Measurements from ENCODE around the gene NAALADL2.
"Not testable (repeated sequence)": the region's sequence is repeated elsewhere in the genome, so short reads cannot be mapped to it uniquely, and the experiment has no call there.

Gene NAALADL2

DNA sequence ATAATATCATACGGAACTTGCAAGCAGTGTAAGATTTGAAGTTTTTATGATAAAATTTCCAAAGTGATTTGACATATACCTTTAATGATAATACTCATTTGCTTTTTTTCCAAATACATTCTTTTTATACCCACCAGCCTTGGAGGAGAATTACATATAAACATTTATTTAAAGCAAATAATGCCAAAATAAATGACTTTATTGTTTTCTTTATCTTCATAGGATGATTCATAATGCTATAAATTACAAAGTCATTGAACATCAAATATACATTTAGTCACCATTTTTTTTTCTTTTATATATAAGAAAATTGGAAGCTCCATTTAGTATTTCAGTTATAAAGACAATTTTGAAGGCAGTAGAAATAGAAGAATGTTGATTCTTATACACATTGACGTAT lies 450.9 kb downstream of the NAALADL2 start:
- no peak for DNase-seq (ENCODE audit: low read depth)

DNA sequence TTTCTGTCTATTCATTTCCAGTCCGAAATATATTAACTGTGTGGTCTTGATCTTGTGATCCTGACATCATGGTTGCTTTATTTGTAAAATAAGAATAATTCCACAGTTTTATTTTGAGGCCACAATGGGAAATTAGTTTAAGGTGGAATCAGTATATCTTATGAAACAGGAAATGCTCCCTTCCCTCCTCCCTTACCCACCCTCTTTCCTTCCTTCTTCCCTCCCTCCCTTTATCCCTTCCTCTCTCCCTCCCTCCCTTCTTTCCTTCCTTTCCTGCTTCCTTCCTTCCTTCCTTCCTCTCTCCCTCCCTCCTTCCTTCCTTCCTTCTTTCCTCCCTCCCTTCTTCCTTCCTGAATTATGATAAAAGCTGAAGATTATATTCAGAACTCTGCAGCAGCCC lies 452.3 kb downstream of the NAALADL2 start:
- DNase-seq (ENCODE audit: low read depth), result no peak

DNA sequence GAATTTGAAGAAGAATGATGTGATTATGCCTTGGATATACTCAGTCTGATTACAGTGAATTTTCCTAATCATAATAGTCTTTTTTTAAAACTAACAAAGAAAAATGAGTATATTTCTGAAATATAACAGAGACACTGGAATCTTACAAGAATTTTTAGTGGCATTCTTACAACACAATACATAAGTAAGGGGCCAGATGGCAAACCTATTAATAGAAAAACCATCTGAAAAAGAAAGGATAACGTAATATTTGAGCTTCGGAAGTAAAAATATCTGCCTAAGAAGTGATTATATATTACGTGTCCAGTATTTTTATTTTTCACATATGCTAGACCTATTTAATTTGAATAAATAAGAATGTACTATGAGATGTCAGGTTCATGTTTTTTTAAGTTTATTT lies 452.8 kb downstream of the NAALADL2 start:
- no peak for DNase-seq (ENCODE audit: low read depth)

DNA sequence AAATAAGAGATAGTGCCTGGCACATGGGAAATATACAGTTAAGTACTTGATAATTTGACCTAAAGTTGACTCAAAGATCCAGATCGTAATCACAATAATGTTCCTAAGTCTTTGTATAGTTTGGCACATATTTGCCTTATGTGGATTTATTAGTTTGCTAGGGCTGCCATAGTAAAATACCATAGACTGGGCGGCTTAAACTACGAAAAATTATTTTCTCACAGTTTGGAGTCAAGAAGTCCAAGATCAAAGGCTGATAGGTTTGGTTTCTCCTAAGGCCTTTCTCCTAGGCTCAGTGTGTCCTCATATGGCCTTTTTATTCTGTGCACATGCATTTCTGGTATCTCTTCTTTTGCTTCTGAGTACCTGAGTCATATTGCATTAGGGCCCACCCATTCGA lies 453.7 kb downstream of the NAALADL2 start:
- no peak for DNase-seq (ENCODE audit: low read depth)

DNA sequence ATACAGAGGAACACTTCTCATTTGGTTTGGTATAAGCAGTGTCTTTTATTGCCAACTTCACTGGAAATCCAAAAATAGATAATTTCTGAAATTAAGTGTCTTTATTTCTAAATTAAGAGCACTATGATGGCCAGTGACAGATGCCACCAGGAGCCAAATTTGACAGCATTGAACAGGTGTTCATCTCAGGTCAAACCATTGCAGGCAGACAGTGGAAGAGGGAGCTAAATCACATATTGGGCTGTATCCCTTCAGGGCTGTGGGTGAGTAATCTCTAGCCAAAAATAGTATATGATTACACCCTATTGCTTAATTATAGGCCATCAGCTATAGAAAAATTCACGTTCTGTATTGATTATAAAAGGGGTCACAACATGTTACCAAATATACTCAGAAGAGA lies 457.7 kb downstream of the NAALADL2 start:
- no peak for DNase-seq (ENCODE audit: low read depth)

- no peak for DNase-seq (ENCODE audit: low read depth)
Observed at GRCh38 chr3:175325440-175325839, 466.3 kb downstream of the NAALADL2 start.

DNA sequence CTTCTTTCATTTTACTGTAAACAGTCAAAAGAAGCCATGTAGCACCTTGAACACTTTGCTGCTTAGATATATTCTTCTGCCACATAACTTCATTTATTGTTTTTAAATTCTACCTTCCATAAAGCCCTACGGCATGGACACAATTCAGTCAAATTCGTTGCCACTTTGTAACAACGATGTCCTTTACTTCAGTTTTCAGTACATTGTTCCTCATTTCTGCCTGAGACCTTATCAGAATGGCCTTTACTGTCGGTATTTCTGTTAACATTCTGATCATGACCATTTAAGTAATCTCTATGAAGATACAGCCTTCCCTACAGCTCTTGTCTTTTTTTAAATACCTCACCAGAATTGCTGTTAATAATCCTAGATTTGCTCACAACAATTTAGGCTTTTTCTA lies 466.9 kb downstream of the NAALADL2 start:
- no peak for DNase-seq (ENCODE audit: low read depth)

DNA sequence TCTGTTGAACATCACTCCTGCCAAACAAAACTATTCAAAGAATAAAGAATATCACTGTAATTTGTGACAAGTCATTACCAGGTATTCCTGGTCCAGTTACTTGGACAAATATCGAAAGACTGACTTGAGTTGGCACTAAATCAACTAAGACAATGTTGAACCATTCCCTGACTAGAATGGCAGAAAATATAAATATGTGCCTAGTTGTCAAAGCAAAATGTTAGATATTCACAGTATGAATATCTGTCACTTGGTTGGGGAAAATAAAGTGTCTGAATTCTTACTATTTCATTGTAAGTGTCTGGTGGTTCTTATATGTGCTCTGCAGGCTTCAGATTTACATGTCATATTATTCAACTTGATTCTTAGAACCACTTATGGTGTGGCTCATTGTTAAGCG lies 470.2 kb downstream of the NAALADL2 start:
- no peak for DNase-seq (ENCODE audit: low read depth)

DNA sequence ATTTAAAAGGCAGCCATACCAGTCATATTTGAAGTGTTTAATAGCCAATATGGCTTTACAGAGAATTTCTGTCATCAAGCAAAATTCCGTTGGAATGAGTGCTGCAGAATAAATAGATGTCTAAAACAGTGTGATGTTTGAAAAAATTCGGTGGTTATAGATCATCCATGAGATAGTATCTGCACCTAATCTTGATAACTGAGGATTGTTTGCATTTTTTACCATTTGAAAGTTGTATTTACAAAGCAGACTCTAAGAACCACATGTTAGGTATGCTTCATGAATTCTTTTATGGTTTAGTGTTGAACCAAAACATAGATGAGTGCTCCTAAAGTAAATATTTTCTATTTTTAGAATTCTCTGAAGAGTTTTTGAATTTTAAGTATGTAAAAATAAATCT lies 476.1 kb downstream of the NAALADL2 start:
- no peak for DNase-seq (ENCODE audit: low read depth)

DNA sequence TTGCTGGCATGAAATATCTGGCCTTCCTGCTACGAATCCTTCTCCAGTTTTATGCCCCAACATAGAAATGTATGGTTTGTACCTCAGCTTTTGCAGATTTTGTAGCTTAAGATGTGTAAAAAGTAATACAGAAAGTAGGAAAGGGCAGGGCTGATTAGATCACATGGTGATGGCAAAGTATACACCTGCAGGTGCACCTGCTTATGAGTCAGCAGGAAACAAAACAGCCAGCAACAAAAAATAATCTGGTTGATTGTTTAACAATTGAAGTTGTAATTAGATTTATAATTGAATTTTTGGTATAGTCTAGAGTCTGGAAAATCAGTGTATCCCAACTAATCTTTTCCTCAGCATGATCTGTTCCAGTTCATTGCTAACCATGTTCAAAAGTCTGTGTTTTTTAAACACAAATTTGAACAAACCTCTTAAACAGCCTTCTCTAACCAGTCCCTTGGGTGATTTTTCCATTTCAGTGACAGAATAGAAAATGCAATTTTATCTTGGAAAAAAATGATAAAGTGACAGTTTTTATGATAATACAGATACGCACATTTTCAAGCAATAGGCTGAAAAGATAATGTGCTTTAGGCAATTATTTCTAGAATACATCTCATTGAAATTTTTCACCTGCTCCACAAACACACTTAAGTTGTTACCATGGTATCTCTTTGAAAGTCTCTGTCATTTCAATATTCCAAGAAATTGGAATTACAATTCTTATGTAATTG lies 477.4 kb downstream of the NAALADL2 start:
- DNase-seq (ENCODE audit: low read depth), result no peak

- DNase-seq (ENCODE audit: low read depth), result no peak
Observed at GRCh38 chr3:175337631-175338030, 478.5 kb downstream of the NAALADL2 start.

- DNase-seq (ENCODE audit: low read depth), result no peak
Observed at GRCh38 chr3:175338775-175339535, 479.8 kb downstream of the NAALADL2 start.

GRCh38 chr3:175340338-175341015 lies 481.3 kb downstream of the NAALADL2 start:
- DNase-seq (ENCODE audit: low read depth), result no peak

- no peak for DNase-seq (ENCODE audit: low read depth)
Observed at GRCh38 chr3:175342196-175342595, 483.1 kb downstream of the NAALADL2 start.

DNA sequence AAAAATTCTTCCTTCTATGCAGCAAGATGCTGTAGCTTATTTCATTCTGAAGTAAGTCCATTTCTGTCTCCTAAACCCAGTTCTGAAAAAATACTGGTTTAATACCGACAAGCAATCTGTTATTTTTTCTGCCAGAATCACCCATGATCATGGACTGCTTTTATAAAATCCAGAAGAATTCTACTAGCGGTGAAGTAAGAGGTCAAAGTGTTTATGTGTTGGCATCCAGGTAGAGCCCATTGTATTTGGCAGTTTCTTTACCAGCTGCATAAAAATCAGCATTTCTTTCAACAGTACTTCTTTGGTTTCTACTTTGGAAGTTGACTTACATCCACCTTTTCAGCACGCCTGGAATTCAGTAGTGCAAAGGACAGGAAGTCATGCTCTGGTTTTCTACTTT lies 484.8 kb downstream of the NAALADL2 start:
- DNase-seq (ENCODE audit: low read depth), result no peak

DNA sequence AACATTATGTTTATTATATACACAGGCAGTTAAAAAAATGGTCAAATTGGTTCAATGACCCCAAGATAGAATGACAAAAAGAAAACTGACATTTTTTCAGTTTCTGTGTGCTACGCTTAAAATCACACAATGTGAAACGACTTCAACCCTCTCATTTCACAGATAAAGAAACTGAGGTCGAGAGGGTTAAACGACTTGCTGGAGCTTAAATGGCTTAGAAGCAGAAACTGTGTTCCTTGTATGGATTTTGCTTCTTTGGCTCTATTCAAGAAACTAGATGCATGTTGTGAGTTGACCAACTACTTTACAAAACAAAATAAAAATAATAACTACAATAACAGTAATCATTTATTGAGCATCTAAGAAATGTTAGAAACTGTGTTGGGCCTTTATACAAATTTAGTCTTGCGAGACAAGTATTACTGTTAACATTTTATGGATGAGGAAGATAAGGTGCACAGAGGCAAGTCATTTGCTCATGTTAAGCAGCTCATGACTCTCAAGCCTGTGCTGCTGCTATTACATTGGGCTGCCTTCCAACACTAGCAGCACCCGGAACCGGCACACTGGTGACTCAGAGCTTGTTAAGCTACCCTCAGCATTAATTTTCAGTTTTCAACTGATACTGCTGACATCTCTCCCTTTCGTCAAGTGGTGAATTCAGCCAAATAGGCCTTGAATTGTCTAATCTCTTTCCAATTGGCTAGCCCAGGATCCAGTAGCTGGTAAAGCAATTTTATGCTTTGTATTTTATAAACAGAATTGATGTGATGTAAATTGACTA lies 487.6 kb downstream of the NAALADL2 start:
- DNase-seq (ENCODE audit: low read depth), result no peak

GRCh38 chr3:175349168-175349567 lies 490.0 kb downstream of the NAALADL2 start:
- DNase-seq (ENCODE audit: low read depth), result no peak

DNA sequence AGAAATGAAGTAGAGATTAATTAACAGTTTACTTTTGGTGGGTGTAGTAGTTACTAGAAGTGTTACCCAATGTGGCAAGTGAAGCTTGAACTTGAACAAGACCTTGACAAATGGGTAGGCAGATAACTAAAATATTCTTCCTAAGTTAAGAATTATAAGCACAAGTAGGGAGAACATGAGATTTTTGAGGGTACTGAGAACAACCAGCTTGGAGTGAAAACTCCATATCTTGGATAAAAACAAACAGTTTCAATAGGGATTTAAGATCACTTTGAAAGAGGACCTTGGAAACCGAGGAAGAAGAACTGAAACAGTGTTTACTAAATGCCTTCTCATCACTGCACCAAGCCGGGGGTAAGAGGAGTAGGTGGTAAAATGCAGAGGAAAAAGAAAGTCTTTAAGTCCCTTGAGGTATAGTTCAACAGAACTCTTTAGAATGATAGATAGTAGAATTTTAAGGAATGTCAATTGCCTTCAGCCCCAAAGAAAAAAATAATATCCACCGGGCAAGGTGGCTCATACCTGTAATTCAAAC lies 496.7 kb downstream of the NAALADL2 start:
- no peak for DNase-seq (ENCODE audit: low read depth)

GRCh38 chr3:175356899-175357324 lies 497.8 kb downstream of the NAALADL2 start:
- DNase-seq (ENCODE audit: low read depth), result no peak

- no peak for DNase-seq (ENCODE audit: low read depth)
Observed at GRCh38 chr3:175357758-175358157, 498.6 kb downstream of the NAALADL2 start.

GRCh38 chr3:175358935-175359334 lies 499.8 kb downstream of the NAALADL2 start:
- DNase-seq (ENCODE audit: low read depth), result no peak

- DNase-seq (ENCODE audit: low read depth), result not testable (repeated sequence)
Observed at GRCh38 chr3:175370426-175370825, 511.3 kb downstream of the NAALADL2 start.
